Glomerular visceral epithelial cell (primary cell): ENCODE results near the gene TRHDE.
A peak's percentile ranks its signal among the peaks of the same experiment; 100 is the strongest.

Experiments used
- DNase-seq: peaks from one replicate; pipeline ENCODE4 v3.0.0-alpha.2; 2016; ENCODE audit errors: extremely low spot score

TRHDE gene, protein sequence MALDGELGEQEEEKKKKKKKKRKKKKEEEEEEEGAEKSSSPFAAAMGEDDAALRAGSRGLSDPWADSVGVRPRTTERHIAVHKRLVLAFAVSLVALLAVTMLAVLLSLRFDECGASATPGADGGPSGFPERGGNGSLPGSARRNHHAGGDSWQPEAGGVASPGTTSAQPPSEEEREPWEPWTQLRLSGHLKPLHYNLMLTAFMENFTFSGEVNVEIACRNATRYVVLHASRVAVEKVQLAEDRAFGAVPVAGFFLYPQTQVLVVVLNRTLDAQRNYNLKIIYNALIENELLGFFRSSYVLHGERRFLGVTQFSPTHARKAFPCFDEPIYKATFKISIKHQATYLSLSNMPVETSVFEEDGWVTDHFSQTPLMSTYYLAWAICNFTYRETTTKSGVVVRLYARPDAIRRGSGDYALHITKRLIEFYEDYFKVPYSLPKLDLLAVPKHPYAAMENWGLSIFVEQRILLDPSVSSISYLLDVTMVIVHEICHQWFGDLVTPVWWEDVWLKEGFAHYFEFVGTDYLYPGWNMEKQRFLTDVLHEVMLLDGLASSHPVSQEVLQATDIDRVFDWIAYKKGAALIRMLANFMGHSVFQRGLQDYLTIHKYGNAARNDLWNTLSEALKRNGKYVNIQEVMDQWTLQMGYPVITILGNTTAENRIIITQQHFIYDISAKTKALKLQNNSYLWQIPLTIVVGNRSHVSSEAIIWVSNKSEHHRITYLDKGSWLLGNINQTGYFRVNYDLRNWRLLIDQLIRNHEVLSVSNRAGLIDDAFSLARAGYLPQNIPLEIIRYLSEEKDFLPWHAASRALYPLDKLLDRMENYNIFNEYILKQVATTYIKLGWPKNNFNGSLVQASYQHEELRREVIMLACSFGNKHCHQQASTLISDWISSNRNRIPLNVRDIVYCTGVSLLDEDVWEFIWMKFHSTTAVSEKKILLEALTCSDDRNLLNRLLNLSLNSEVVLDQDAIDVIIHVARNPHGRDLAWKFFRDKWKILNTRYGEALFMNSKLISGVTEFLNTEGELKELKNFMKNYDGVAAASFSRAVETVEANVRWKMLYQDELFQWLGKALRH

GRCh38 chr12:72272091-72272661, at the start of gene TRHDE:
Gene TRHDE (plus strand): TSS chr12:72272370. CDS start chr12:72272644, 274 bp downstream.
- no peak for DNase-seq

DNA sequence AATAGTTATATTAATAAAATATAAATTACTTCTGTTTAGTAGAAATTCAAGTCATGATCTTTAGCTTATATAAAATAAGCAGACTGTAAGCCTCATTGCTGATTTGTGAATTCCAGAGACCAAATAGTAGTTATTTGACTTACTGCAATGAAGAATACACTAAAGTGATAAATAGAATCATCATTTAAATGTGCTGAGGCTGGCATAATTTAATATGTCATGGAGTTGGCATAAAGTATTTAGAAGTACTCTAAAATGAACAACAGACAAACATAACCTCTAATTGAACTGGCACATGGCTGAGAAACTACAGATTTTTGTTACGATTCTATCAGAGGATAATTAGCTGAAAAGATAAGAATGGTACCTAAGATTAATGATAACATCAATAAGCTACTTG, 45.7 kb upstream of the TRHDE start:
- DNase-seq, result no peak

DNA sequence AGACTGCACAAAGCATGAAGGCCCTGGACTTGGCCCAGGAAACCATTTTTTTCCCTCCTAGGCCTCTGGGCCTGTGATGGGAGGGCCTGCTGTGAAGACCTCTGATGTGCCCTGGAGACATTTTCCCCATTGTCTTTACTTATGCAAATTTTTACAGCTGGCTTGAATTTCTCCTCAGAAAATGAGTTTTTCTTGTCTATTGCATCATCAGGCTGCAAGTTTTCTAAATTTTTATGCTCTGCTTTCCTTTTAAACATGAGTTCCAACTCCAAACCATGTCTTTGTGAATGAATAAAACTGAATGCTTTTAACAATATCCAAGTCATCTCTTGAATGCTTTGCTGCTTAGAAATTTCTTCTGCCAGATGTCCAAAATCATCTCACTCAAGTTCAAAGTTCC, 43.7 kb upstream of the TRHDE start:
- no peak for DNase-seq

DNA sequence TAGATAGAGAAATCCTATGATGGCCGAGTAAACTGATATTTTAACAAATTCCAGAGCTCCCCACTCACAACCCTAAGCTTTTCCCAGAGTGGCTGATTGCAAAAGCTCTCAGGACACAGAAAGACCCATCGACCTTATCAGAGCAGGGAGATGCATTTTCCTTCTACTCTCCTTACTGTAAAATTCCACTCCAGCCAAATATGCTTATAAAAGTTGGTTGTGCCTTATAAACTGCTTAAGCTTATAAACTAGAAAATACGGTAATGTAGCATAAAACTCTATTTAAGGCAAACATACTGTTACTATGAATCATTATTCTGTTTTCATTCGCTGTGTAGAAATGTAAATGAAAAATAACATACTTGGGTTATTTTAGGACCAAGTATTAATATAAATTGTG, 41.6 kb upstream of the TRHDE start:
- no peak for DNase-seq

GRCh38 chr12:72234886-72235285, 37.3 kb upstream of the TRHDE start:
- DNase-seq, result no peak

- no peak for DNase-seq
Observed at GRCh38 chr12:72236071-72236705, 36.0 kb upstream of the TRHDE start.

DNA sequence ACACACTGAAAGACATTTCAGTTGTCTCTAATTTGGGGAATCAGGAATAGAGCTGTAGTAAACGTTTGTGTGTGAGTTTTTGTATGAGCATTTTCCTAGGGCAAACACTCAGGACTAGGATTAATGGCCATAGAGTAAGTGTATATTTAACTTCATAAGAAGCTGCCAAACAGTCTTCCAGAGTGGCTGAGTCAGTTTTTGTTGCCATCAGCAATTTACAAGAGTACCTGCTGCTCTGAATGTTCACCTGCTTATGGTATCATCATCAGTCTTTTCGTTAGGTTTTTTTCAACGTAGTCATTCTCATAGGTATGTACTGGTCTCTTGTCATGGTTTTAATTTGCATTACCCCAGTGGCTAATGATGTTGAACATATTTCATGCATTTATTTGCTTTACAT, 30.6 kb upstream of the TRHDE start:
- no peak for DNase-seq

DNA sequence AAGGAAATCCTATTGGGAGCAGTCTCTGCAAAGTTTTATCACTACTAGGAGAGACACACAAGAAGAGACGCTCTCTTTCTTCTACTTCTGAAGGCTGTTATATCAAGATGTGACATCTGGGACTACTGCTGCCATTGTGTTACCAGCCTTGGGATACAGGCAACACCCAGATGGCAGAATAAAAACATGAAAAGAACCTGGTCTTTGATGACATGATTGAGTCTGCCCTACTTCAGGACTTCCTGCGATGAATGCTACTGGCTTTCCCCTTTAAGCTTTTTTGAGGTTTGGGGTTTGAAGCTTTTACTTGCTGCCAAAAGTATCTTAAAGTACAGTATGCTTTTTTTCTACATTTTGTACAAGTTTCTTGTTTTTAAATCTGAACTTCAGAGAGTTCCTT, 29.2 kb upstream of the TRHDE start:
- no peak for DNase-seq

DNA sequence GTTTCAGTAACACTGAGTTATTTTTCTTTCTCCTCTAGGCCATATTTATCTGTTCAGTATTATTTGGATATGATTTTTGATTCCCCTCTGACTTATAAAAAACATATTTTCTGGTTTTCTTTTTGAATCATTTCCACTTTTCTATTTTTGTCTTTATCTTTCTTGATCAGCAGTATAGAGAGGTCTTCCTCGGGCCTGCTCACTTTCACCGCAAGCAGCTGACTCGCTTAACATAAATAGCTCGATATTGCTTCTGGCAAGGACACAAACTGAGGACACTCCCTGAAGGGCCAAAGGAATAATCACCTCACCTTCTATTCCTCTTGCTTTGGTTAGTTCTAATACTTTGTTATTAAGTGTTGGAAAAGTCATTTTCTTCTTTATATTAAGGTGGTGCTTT, 25.8 kb upstream of the TRHDE start:
- no peak for DNase-seq

GRCh38 chr12:72250346-72250745, 21.8 kb upstream of the TRHDE start:
- DNase-seq, result no peak

GRCh38 chr12:72256725-72257124, 15.4 kb upstream of the TRHDE start:
- no peak for DNase-seq

DNA sequence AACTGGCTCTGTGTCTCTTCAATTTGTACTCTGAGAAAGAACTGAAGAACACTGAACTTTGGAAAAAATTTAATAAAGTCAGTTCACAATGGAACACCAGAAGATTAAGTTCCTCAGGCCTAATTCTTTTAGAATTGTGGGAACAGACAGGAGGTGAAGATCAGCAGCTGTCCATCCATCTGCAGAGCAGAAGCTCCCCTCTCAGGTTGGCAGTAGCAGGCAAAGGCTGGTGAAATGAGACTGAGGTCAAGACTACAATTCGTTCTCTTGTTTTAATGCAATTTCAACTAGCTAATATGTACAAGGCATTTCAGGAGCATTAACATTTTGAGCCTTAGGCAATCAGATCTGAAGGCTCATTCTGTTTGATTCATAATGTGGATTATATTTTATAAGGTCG, 10.3 kb upstream of the TRHDE start:
- no peak for DNase-seq

- DNase-seq, result peak; percentile 41
Observed at GRCh38 chr12:72264548-72265175, 7.5 kb upstream of the TRHDE start.

GRCh38 chr12:72267974-72268373, 4.2 kb upstream of the TRHDE start:
- DNase-seq, result no peak

DNA sequence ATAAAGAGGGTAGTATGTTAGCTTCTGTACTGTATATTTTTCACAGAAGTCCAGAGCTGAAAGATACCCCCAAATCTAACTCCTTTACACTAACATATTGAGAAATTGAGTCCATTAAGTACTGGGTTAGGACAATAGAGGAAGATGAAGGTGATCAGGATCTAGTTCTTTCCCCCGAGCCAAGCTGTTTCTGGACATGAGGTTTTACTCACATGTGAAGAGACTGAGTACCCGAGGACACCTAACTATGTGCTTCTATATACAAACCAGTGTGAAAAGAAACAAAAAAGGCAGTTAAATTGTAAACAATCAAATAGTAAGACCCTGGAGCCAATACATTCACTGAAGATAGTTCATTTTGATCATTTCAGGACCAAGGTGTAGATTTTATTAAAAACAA, 3.8 kb upstream of the TRHDE start:
- DNase-seq, result no peak

- DNase-seq, result no peak
Observed at GRCh38 chr12:72269491-72269890, 2.7 kb upstream of the TRHDE start.

- no peak for DNase-seq
Observed at GRCh38 chr12:72270246-72270645, 1.9 kb upstream of the TRHDE start.

DNA sequence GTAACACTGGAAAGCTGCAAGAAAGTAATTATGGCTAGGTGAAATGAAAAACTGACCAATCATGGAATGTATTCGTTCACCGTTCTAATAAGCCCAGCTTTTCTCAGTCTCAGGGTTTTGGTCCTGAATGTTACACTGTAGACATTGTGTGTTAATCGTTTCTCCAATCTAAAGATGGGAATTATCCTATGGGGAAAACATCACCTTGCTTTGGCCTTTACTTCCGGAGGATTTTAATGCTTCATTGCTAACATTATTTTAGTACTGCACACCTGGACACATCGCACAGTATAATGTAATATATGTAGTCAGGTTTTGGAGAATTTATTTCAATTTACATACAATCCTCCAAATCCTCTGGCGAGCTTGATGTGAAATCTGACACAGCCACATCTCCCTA, 1.2 kb upstream of the TRHDE start:
- no peak for DNase-seq

GRCh38 chr12:72271451-72272090, 599 bp upstream of the TRHDE start:
- DNase-seq, result peak; percentile 69

DNA sequence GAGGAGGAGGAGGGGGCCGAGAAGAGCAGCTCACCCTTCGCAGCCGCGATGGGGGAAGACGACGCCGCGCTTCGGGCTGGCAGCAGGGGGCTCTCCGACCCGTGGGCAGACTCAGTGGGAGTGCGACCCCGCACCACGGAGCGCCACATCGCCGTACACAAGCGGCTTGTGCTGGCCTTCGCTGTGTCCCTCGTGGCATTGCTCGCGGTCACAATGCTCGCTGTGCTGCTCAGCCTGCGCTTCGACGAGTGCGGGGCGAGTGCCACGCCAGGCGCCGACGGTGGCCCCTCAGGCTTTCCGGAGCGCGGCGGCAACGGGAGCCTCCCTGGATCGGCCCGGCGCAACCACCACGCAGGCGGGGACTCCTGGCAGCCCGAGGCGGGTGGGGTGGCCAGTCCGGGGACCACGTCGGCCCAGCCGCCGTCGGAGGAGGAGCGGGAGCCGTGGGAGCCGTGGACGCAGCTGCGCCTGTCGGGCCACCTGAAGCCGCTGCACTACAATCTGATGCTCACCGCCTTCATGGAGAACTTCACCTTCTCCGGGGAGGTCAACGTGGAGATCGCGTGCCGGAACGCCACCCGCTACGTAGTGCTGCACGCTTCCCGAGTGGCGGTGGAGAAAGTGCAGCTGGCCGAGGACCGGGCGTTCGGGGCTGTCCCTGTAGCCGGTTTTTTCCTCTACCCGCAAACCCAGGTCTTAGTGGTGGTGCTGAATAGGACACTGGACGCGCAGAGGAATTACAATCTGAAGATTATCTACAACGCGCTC, 745 bp downstream of the TRHDE start:
- DNase-seq, result peak; percentile 56
